ENCODE measurements around the gene RHOBTB3. TPM values are rescaled to one million over a fixed set of nuclear protein-coding genes. Genes with fewer than 3 reads are reported as not detected.

RHOBTB3 gene
- total RNA-seq, 4 donors from 2014 or later = 31.0 to 74.2 (median 46.3) TPM

DNA sequence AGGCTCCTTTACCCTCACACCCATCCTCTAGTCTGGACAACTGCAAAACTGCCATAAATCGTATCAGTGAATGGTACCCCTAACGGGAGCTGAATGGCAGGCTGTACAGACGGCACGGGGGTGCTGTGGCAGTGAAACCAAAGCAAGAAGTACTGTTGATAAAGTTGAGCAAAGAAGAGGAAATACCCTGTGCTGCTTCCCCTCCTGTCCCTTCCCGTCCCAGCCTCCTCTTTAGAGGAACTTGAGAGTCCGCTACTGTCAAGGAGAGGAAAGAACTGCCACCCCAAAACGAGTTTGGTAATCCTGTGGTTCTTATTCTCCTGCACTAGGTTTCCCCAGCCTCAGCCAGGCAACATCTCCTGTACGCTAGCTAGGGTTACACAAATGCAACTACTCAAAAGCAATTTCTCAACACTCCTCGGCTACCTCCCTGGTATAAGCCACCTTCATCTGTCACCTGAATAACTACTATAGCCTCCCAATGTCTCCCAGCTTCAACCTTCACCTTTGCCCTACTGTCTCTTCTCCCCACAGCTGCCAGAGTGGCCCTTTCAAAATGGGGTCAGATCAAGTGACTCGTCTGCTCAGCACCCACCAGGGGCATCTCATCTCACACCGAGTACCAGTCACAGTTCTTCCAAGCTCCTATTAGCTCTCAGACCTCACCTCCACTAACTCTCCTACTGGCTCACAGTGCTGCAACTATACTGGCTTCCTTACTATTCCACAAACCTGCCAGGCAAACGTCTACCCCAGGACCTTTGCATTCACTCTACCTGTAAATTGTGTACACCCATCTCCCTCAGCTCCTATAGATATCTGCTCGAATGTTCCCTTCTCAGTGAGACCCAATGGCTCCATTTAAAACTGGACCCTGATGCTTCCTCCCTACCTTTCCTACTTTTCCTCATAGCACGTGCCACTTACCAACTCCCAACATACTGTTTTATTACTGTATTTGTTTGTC lies 87.3 kb downstream of the RHOBTB3 start:
- Histone ChIP-seq H3K4me1 (peaks cover 48% of the 10 kb centered on the region), H3K9me3 (no peaks in the 10 kb centered on the region), H3K4me3 (peak overlapping the region; percentile 61), H3K27ac (peak overlapping the region; percentile 35), H3K27me3 (no peaks in the 10 kb centered on the region), H3K36me3 (peaks cover 4% of the 10 kb centered on the region)
- TF ChIP-seq EP300 (IDR thresholded peaks at IDR 0.05) (no peak), POLR2AphosphoS5 (IDR thresholded peaks at IDR 0.05) (no peak), POLR2A (IDR thresholded peaks at IDR 0.05) (no peak)
- TF ChIP-seq, protein P1, sequence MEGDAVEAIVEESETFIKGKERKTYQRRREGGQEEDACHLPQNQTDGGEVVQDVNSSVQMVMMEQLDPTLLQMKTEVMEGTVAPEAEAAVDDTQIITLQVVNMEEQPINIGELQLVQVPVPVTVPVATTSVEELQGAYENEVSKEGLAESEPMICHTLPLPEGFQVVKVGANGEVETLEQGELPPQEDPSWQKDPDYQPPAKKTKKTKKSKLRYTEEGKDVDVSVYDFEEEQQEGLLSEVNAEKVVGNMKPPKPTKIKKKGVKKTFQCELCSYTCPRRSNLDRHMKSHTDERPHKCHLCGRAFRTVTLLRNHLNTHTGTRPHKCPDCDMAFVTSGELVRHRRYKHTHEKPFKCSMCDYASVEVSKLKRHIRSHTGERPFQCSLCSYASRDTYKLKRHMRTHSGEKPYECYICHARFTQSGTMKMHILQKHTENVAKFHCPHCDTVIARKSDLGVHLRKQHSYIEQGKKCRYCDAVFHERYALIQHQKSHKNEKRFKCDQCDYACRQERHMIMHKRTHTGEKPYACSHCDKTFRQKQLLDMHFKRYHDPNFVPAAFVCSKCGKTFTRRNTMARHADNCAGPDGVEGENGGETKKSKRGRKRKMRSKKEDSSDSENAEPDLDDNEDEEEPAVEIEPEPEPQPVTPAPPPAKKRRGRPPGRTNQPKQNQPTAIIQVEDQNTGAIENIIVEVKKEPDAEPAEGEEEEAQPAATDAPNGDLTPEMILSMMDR (IDR thresholded peaks at IDR 0.05) = no peak
- no peak for DNase-seq (ENCODE audit: low spot score in 2 of 2)
- WGBS = 72% methylated on average over 14 of the region's 14 CpGs

DNA sequence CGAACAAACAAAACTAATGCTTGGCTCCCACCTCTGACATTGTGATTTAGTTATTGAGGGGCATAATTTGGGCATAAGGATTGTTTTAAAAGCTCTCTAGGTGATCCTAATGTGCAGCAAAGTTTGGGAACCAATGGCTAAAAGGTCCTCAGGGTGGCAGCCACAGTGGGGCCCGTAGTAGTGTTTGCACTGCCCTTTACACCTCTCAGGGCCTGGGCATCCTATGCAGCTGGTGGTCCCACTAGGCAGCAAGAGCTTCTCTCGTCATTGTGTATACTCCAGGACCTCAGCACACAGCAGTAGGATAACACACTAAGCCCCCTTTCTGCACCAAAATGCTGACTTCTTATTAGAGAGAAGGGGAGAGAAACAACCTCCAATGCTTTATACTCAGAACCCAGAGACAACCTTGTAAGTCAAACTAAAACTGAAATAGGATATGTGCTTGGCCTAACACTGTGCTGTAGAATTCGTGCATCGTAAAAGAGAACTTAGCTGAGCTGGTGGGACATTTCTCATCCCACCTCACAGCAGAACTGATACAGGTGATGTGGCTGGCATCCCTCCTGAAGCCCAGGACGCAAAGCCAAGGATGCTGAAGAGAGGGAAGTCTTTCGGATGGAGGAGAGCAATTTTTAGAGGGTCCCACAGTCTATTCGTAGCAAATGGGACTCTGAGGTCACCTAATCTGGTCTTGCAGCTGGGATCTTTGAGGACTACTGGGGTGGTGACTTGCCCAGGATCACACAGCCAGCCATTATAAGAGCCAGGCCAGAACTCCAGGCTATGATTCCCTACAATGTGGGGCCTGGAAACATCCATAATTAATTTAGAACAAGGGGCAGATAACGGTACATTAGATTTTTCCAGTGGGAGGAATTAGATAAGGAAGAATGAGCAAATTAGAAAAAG lies 90.2 kb downstream of the RHOBTB3 start:
- no peak for DNase-seq (ENCODE audit: low spot score in 2 of 2)
- peak overlapping the region; percentile 95 for H3K27ac ChIP-seq
- peaks cover 58% of the 10 kb centered on the region for H3K4me1 ChIP-seq
- TF ChIP-seq, protein P1 (IDR thresholded peaks at IDR 0.05) = no peak
- TF ChIP-seq POLR2AphosphoS5 (IDR thresholded peaks at IDR 0.05) = no peak
- no peak for TF ChIP-seq EP300 (IDR thresholded peaks at IDR 0.05)
- no peak for TF ChIP-seq POLR2A (IDR thresholded peaks at IDR 0.05)
- H3K36me3 ChIP-seq = no peaks in the 10 kb centered on the region
- H3K9me3 ChIP-seq = no peaks in the 10 kb centered on the region
- 59% methylated on average over 9 of the region's 9 CpGs for WGBS
- H3K27me3 ChIP-seq = no peaks in the 10 kb centered on the region
- peak overlapping the region; percentile 61 for H3K4me3 ChIP-seq

DNA sequence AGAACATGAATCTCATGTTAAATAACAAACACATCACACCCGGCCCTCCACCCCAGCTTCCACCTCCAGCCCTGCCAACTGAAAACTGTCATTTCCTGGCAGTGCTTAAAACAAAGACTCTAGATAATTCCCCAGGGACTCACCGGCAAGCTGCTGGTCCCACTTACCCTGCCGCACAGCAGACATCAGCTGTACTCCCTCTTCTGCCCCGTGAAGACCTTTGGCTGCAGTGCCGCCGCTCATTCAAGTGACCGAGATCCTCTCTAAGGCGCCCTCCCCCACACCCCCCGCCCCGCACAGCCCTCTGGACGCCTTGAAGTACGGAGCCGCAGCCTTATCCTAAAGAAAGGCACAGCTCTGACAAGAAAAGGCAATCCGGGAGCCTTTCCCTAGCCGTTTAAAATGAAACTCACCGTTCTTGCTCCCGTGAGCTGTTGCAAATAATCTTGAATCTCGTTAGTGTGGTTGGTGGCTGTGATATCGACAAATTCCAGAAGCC lies 91.0 kb downstream of the RHOBTB3 start:
- TF ChIP-seq, protein P1 (IDR thresholded peaks at IDR 0.05) = no peak
- TF ChIP-seq EP300 (IDR thresholded peaks at IDR 0.05) (no peak), POLR2AphosphoS5 (IDR thresholded peaks at IDR 0.05) (no peak), POLR2A (IDR thresholded peaks at IDR 0.05) (no peak)
- 0% methylated on average over 15 of the region's 19 CpGs for WGBS
- Histone ChIP-seq H3K4me1 (peaks cover 54% of the 10 kb centered on the region), H3K27ac (peak overlapping the region; percentile 95), H3K27me3 (no peaks in the 10 kb centered on the region), H3K4me3 (peak overlapping the region; percentile 61), H3K9me3 (no peaks in the 10 kb centered on the region), H3K36me3 (no peaks in the 10 kb centered on the region)
- DNase-seq (ENCODE audit: low spot score in 2 of 2) = no peak

DNA sequence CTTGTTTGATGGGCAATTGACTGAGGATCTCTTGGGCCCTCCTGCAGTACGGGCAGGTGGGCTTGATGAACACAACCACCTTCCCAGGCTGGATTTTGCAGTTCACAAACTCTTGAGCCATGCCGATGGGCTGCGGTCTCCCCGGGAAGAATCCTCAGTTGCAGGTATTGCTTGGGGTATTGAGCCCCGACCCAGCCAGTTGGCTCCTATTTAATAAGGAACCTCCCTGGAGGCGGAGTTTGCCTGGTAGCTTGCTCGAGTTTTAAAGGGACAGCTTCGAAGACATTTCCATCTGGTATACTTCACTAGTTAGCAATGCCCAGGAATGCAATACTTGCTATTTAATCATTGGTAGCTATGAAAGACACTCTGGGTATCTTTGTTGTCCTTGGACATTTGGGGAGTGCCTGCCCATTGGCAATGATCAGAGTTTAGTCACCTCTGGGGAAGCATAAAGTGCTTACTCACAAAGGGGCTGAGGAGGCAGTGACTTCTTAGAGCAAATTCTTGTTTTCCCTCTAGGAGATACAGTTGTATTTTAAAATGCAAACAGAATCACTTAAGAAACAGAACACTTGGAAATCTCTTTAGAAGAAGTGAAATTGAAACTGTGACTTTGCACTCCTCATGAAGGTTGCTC lies 91.5 kb downstream of the RHOBTB3 start, which contains the start of gene GLRX:
Gene GLRX (minus strand): TSS at position 185 of the 640 bp plus-strand sequence. CDS start 64 bp downstream, at position 121.
- H3K27ac ChIP-seq = peak within 1 kb of the TSS; percentile 95
- H3K27me3 ChIP-seq = no peaks in the 10 kb centered on the region
- TF ChIP-seq, protein P1 (IDR thresholded peaks at IDR 0.05) = no peak
- TF ChIP-seq POLR2AphosphoS5 (IDR thresholded peaks at IDR 0.05) = peak in 1 of 3 donors; percentile 61
- peak in 1 of 2 donors; percentile 41 for TF ChIP-seq POLR2A (IDR thresholded peaks at IDR 0.05)
- no peak for TF ChIP-seq EP300 (IDR thresholded peaks at IDR 0.05)
- peaks cover 49% of the 10 kb centered on the region for H3K4me1 ChIP-seq
- H3K4me3 ChIP-seq = peak within 1 kb of the TSS; percentile 61
- no peaks in the 10 kb centered on the region for H3K36me3 ChIP-seq
- WGBS = 0% methylated on average over 1 of the region's 8 CpGs
- H3K9me3 ChIP-seq = no peaks in the 10 kb centered on the region
- peak; percentile 84 to 90 for DNase-seq (ENCODE audit: low spot score in 2 of 2)

Measured in suprapubic skin (tissue), 4 donors.